ENCODE data around the gene MYO15A. TPM values are rescaled to one million over a fixed set of nuclear protein-coding genes. Genes with fewer than 3 reads are reported as not detected.

MYO15A gene
- total RNA-seq, 2 donors from 2014 or later = 1.7 to 2.4 TPM

DNA sequence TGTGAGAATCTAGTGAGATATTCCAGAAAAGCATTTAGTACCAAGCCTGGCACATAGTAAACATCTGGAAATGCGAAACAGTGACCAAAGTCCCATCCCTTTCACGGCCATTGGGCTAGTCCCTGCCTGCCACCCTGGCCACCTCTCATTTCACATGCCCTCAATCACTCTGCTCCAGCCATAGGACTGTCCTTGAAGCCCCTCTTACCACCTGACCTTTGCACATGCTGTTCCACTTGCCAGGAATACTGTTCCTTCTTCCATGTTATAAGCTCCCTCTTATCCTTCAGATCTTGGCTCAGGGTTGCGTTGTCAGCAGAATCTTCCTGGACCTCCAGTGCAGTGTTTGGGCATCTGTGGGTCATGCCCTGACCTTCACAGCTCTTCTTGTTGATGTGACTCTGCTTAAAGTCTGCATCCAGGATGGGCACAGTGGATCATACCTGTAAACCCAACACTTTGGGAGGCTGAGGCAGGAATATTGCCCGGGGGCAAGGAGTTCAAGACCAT lies 2.1 kb downstream of the MYO15A start:
- no peaks in the 10 kb centered on the region for H3K4me1 ChIP-seq (ENCODE audit: control insufficient read depth, insufficient read depth, low read length)
- Mint-ChIP-seq H3K36me3 (ENCODE audit: low read depth) (peaks cover 4% of the 10 kb centered on the region), H3K4me3 (no peak overlapping the region), H3K27ac (no peak overlapping the region), H3K9me3 (no peaks in the 10 kb centered on the region), H3K4me1 (no peaks in the 10 kb centered on the region), H3K27me3 (ENCODE audit: insufficient read depth) (peaks cover 2% of the 10 kb centered on the region)
- no peaks in the 10 kb centered on the region for H3K9me3 ChIP-seq (ENCODE audit: control insufficient read depth, low read length)
- WGBS, 2 experiments (ENCODE audit: insufficient coverage in 1 of 2, insufficient read length in 1 of 2) = 72 to 100% methylated on average over 3 to 4 of the region's 4 CpGs
- DNase-seq = no peak
- H3K9ac ChIP-seq (ENCODE audit: extremely low read depth, low read length, poor library complexity, severe bottlenecking) = no peak overlapping the region
- H3K4me3 ChIP-seq (ENCODE audit: low read length) = no peak overlapping the region
- no peaks in the 10 kb centered on the region for H3K27me3 ChIP-seq (ENCODE audit: control insufficient read depth, insufficient read depth, low read length, poor library complexity, severe bottlenecking)
- no peaks in the 10 kb centered on the region for H3K36me3 ChIP-seq (ENCODE audit: control insufficient read depth, insufficient read depth, low read length)
- H3K27ac ChIP-seq (ENCODE audit: low read depth, low read length) = no peak overlapping the region
- TF ChIP-seq, protein P1, sequence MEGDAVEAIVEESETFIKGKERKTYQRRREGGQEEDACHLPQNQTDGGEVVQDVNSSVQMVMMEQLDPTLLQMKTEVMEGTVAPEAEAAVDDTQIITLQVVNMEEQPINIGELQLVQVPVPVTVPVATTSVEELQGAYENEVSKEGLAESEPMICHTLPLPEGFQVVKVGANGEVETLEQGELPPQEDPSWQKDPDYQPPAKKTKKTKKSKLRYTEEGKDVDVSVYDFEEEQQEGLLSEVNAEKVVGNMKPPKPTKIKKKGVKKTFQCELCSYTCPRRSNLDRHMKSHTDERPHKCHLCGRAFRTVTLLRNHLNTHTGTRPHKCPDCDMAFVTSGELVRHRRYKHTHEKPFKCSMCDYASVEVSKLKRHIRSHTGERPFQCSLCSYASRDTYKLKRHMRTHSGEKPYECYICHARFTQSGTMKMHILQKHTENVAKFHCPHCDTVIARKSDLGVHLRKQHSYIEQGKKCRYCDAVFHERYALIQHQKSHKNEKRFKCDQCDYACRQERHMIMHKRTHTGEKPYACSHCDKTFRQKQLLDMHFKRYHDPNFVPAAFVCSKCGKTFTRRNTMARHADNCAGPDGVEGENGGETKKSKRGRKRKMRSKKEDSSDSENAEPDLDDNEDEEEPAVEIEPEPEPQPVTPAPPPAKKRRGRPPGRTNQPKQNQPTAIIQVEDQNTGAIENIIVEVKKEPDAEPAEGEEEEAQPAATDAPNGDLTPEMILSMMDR (conservative IDR thresholded peaks at IDR 0.05) = no peak

DNA sequence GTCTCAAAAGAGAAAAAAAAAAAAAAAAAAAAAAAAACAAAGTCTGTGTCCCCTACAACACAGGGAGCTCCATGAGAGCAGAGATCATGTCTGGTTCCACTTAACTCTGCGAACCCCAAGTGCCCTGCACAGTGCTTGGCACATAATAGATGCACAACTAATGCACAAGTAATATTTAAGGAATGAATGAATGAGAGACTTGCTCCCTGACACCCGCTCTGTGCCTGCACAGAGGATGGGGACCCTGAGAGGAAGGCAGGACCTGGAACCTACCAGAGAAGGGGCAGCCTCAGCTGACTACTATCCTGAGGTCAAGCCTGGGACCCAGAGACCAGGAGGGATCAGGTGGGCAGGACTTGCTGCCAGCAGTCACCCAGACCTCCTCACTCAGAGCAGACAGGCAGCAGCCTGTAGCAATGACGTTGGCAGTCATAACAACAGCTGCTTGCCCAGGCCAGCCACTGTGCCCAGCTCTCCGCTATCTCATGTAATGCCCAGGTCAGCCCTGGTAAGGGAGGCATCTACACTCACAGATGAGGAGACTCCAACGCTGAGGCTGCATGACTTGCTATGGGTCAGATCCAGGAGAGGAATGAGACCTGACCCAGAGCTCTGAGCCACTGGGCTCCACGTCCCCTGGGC lies 2.9 kb downstream of the MYO15A start:
- H3K36me3 ChIP-seq (ENCODE audit: control insufficient read depth, insufficient read depth, low read length) = no peaks in the 10 kb centered on the region
- TF ChIP-seq, protein P1 (conservative IDR thresholded peaks at IDR 0.05) = no peak
- no peak overlapping the region for H3K9ac ChIP-seq (ENCODE audit: extremely low read depth, low read length, poor library complexity, severe bottlenecking)
- H3K27ac Mint-ChIP-seq = no peak overlapping the region
- peaks cover 4% of the 10 kb centered on the region for H3K36me3 Mint-ChIP-seq (ENCODE audit: low read depth)
- no peaks in the 10 kb centered on the region for H3K9me3 ChIP-seq (ENCODE audit: control insufficient read depth, low read length)
- DNase-seq = no peak
- WGBS, 2 experiments (ENCODE audit: insufficient coverage in 1 of 2, insufficient read length in 1 of 2) = 88 to 100% methylated on average over 3 to 6 of the region's 6 CpGs
- H3K9me3 Mint-ChIP-seq = no peaks in the 10 kb centered on the region
- no peak overlapping the region for H3K27ac ChIP-seq (ENCODE audit: low read depth, low read length)
- peaks cover 2% of the 10 kb centered on the region for H3K27me3 Mint-ChIP-seq (ENCODE audit: insufficient read depth)
- no peaks in the 10 kb centered on the region for H3K4me1 Mint-ChIP-seq
- H3K27me3 ChIP-seq (ENCODE audit: control insufficient read depth, insufficient read depth, low read length, poor library complexity, severe bottlenecking) = no peaks in the 10 kb centered on the region
- no peak overlapping the region for H3K4me3 Mint-ChIP-seq
- H3K4me3 ChIP-seq (ENCODE audit: low read length) = no peak overlapping the region
- no peaks in the 10 kb centered on the region for H3K4me1 ChIP-seq (ENCODE audit: control insufficient read depth, insufficient read depth, low read length)

DNA sequence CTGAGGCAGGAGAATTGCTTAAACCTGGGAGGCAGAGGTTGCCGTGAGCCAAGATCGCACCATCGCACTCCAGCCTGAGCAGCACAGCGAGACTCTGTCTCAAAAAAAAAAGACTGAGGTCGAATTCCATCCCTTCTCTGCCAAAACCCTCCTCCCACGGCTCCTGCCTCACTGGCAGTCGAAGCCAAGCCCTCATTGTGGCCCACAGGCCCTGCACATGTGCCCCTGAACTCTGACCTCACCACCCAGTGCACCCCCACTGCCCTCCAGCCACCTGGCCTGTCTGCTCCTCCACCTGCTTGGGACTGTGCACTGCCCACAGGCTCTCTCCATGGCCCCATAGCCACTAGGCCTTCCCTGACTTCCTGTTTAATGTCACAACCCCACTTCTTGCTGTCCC lies 7.0 kb downstream of the MYO15A start:
- no peaks in the 10 kb centered on the region for H3K4me1 ChIP-seq (ENCODE audit: control insufficient read depth, insufficient read depth, low read length)
- H3K9me3 ChIP-seq (ENCODE audit: control insufficient read depth, low read length) = no peaks in the 10 kb centered on the region
- no peaks in the 10 kb centered on the region for H3K36me3 ChIP-seq (ENCODE audit: control insufficient read depth, insufficient read depth, low read length)
- H3K36me3 Mint-ChIP-seq (ENCODE audit: low read depth) = no peaks in the 10 kb centered on the region
- H3K27me3 Mint-ChIP-seq (ENCODE audit: insufficient read depth) = peaks cover 6% of the 10 kb centered on the region
- H3K9me3 Mint-ChIP-seq = peaks cover 9% of the 10 kb centered on the region
- H3K27ac Mint-ChIP-seq = no peak overlapping the region
- no peak for DNase-seq
- 84 to 88% methylated on average over 5 to 7 of the region's 7 CpGs for WGBS, 2 experiments (ENCODE audit: insufficient coverage in 1 of 2, insufficient read length in 1 of 2)
- H3K4me3 ChIP-seq (ENCODE audit: low read length) = no peak overlapping the region
- H3K9ac ChIP-seq (ENCODE audit: extremely low read depth, low read length, poor library complexity, severe bottlenecking) = no peak overlapping the region
- H3K4me1 Mint-ChIP-seq = no peaks in the 10 kb centered on the region
- TF ChIP-seq, protein P1 (conservative IDR thresholded peaks at IDR 0.05) = no peak
- H3K27ac ChIP-seq (ENCODE audit: low read depth, low read length) = no peak overlapping the region
- no peak overlapping the region for H3K4me3 Mint-ChIP-seq
- no peaks in the 10 kb centered on the region for H3K27me3 ChIP-seq (ENCODE audit: control insufficient read depth, insufficient read depth, low read length, poor library complexity, severe bottlenecking)

All from endodermal cell (in vitro differentiated cells).